Measurements from ENCODE around the gene CAPN14. TPM values are rescaled to one million over a fixed set of nuclear protein-coding genes. Genes with fewer than 3 reads are reported as not detected.
A peak's percentile ranks its signal among the peaks of the same experiment; 100 is the strongest.

The CAPN14 gene
- polyA plus RNA-seq, 3 donors: 0.04 to 0.07 (median 0.06) TPM

DNA sequence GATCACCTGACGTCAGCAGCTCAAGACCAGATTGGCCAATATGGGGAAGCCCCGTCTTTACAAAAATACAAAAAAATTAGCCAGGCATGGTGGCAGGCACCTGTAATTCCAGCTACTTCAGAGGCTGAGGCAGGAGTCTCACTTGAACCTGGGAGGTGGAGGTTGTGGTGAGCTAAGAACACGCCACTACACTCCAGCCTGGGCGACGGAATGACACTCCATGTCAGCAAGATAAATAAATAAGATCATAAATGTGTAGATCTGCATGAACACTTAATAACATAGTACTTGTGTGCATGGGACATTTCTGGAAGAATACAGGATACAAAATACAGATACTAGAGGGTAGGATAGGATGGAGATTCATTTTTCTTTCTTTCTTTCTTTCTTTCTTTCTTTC is 25.7 kb upstream of the CAPN14 start:
- no peak for DNase-seq (ENCODE audit: low read depth in 3 of 3, low spot score in 2 of 3)

DNA sequence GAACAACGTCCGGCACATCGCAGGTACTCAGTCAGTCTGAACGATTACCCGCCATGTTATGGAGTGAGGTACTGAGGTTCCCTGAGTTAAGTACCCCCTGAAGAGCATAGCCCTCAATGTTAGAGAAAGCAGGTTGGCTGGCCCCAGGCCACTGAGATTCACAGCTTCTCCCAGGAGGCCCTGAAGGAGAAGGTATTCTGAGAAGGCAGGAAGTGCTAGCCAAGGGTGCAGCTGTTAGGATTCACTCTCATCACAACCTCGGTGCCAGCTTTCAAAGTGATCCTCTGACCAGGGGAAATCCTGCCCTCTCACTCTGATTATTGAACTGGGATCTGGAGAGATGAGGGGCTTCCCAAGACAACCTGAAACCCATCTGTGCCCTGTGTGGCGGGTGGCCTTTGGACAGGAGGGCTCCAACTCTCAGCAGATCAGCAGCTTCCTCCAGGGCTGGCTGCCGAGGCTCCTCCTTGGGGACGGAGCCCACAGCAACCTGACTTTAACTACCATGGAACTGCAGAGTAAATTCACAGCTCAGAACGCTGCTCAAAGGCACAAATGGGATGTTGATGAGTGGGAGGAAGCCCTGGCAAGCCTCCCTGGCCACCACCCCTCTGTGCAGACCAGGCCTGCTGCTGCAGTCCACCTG is 24.4 kb upstream of the CAPN14 start:
- DNase-seq (ENCODE audit: low read depth in 3 of 3, low spot score in 2 of 3): no peak

DNA sequence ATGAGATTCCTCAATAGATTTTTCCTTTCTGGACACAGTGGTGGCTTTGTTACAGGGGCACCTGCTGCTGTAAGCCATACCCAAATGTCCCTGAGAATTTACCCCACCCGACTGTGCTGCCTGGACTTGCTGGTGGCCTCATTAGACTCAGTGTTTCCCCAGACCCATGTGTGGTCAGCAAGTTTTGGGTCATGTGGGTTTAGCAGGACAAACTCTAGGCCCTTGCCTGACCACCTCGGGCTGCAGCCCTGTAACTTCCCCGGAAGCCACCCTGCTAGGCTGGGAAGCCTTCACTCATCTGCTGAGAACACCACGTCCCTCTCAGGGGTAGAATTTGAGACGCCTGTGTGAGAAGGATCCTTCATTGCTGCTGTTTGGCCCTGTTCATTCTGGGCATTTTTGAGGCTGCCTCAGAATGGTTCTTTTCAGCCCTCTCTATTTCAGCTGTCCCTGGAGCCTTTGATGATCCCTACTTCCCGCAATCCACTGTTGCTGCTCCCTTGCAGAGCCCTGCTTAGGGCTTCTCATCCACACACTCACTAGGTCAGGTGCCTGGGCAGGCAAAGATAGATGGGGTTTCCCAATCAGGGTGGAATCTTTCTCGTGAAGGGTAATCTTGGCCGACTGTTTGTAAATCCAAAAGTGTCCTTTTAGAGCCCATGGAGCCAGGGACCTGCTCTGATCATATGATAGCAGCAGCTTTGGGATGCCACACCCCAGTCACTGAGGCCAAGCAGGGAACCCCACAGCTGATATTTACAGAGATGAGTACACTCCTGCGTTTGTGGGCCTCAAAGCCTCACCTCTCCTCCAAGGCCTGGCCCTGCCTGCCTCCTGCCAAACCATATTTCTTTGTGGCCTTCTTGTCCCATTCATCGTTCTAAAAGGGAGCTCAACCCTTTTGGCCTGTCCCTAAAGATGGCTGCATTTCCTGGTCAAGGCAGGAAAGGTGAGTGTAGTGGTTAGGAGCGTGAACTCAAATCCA is 23.4 kb upstream of the CAPN14 start:
- DNase-seq (ENCODE audit: low read depth in 3 of 3, low spot score in 2 of 3): no peak

DNA sequence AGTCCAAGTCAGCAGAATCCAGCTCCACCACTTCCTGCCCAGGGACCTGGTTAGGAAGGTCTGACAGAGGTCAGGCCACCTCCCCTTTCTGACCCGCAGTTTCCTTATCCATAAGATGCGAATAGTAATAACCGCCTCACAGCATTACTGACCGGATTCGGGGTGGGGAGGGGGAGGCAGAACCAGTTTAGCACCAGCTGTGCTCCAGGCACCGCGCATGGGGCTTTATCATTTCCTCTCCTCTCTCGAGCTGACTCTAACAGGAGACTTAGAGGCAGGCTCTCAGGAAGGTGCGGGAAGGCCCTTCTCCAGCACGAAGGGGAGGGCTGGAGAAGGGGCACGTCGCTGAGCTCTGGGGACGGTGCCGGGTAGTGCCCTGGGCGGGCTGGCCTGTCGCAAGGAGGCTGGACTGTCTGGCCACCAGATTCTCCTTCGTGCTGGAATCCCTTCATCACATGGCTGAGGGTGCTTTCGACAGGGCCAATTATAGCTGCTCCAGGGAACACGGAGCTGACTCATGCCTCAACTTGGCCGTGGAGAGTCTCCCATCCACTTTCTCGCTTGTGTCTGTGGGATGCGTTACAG is 22.4 kb upstream of the CAPN14 start:
- no peak for DNase-seq (ENCODE audit: low read depth in 3 of 3, low spot score in 2 of 3)

DNA sequence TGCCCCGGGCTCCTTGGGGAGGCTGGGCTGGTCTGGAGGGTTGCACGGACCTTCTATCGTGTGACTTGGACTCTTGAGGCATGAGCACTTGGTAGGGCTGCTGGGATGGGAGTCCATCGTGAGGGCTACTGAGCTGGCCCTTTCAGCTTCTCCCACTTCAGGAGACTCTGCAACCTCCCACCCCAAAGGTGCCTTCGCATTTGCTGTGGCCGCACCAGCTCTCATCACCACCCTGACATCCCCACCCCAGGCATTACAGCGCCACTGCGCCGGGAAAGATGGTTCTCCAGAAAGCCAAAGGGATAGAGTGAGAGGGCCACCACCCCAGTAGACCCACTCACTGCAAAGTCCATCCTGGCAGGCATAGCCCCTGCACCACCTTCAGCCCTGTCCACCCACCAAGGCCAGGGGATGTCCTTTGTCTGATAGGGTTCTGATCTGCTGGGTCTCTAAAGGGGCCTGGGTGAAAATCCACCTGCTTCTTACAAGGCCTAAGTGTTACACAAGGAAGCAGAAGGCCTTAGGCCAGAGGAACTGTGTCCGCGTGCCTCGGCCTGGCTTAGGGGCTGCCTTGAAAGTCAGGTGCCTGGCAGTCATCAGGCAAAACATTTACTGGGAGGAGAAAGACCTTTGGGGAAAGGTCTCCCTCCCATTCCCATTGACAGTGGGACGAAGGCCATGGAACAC is 21.7 kb upstream of the CAPN14 start:
- no peak for DNase-seq (ENCODE audit: low read depth in 3 of 3, low spot score in 2 of 3)

DNA sequence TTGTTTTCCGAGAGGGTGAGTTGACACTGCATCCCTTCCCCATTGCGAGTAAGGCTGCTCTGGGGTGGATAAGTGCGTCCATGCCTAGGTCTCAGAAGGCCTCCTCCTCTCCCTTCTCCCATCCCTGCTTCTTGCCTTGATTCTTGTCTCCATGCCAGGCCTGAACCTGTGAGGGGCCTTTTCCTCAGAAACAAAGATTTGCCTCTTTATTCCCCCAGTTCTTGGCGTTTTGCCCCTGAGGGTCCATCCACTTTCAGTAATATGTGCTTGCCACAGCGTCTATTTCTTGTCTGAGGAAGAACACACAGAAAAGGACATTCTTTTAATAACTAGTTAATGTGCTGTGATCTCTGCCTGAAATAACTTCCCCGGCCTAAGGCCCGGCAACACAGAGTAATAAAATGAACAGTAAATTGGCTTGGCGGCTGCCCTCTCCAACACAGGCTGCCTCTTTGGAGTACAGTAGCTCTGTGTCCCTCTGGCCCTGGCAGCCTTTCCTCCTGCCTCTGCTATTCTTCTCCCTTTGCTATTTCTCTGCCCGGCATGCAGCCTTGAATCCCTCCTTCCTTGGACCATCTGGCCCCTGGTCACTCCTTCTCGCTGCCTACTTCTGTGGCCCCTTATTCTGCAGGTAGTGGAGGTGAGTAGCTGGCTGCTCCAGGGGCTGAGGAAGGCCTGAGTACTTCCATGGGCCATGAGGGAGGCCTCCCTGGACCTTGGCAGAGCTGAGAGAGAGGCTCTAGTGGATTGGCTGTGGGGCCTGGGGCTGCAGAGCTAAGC is 21.0 kb upstream of the CAPN14 start:
- no peak for DNase-seq (ENCODE audit: low read depth in 3 of 3, low spot score in 2 of 3)

DNA sequence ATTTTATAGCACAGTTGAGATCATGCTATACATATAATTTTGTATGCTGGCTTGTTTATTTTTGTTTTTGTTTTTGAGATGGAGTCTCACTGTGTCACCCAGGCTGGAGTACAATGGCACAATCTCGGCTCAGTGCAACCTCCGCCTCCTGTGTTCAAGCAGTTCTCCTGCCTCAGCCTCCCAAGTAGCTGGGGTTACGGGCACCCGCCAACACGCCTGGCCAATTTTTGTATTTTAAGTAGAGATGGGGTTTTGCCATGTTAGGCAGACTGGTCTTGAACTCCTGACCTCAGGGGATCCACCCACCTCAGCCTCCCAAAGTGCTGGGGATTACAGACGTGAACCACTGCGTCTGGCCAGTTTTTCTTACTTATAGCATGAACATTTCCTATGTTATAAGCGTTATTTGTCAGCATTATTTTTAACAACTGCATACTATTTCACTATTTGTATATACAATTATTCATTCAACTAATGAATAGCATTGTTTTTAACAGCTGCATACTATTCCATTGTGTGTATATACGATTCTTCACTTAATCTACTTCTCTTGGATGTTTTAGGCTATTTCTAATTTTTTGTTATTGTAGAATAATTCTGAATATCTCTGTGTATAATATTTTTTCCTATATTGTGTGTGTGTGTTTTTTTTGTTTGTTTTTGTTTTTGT is 20.2 kb upstream of the CAPN14 start:
- no peak for DNase-seq (ENCODE audit: low read depth in 3 of 3, low spot score in 2 of 3)

DNA sequence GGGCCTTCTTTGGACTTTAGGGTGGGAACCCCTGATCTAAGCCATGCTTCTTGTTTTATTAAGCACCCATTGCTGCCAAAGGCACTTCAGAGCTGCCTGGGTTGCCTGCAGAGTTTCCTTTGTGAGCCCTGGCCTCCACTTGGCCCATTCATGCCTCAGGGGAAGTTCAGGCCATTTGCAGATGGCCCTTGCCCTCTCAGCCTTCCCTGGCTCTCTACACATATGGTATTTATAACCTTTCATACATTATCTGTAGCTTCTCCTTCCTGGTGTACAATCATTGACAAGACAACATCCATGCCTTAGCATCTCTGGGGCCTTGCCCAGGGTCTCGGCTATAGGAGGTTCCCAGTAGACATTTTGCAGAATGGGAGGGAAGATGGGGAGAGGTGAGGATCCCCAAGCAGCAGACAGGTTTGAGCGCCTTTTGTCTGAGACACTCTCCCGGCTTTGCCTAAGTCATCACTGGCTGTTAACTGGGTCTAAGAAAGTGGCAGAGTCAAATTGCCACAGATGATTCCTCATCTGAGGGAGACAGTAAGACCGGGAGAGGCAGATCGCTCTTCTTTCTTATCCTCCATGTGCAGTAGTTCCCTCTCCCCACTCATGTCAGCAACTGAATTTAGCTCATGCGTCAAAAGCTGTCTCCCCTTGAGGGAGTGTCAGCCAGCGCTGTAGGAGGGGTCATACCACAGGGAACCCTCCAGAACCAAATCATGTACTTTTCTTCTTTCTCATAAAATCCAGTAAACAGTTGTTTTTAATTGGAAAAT is 19.3 kb upstream of the CAPN14 start:
- no peak for DNase-seq (ENCODE audit: low read depth in 3 of 3, low spot score in 2 of 3)

DNA sequence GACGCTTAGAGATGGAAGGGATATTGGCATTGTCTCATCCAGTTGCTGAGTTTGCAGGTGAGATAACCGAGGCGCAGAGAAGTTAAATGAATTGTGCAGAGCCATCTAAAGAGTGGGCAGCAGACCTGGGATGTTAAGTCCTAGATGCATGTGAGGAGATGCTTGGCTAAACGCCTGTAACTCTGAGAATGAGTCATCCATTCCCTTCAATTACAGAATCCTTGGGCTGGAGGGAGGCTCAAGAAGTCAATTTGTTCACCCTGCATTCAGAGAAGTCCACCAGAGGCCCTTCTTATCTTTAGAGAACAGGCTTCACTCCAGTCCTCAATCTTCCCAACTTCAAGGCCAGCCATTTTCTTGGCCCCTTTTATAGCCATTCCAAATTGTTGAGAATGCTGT is 18.2 kb upstream of the CAPN14 start:
- no peak for DNase-seq (ENCODE audit: low read depth in 3 of 3, low spot score in 2 of 3)

DNA sequence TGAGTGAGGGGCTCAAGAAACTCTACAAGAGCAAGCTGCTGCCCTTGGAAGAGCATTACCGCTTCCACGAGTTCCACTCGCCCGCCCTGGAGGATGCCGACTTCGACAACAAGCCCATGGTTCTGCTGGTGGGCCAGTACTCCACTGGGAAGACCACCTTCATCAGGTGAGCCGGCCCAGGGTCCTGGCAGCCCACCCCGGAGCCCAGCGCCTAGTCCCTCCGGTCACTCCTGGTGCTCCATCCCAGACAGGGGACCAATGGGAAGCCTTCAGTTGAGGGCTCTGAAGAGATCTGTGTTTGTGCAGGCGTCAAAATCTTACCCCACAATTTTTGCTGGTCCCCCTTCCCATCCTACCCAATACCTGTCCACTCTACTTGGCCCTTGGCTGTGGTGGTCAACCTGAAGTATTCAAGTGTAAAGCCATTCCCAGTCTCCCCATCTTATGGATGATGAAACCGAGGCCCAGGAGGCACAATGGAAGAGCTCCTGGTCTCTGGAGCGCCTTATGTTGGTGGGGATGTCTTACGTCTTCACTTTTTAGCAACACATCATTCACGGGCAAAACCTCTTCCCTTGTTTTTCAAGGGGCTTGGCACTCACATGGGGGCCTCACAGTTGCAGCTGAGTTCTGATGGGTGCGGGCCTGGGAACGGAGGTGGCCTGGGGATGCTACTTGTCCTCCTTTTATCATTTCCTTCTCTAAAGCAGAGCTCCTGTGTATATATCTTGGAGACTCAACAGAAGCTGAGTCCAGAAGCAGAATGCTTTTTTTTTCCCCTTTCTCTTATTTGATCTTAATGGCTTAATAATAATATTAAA is 17.6 kb upstream of the CAPN14 start:
- no peak for DNase-seq (ENCODE audit: low read depth in 3 of 3, low spot score in 2 of 3)

DNA sequence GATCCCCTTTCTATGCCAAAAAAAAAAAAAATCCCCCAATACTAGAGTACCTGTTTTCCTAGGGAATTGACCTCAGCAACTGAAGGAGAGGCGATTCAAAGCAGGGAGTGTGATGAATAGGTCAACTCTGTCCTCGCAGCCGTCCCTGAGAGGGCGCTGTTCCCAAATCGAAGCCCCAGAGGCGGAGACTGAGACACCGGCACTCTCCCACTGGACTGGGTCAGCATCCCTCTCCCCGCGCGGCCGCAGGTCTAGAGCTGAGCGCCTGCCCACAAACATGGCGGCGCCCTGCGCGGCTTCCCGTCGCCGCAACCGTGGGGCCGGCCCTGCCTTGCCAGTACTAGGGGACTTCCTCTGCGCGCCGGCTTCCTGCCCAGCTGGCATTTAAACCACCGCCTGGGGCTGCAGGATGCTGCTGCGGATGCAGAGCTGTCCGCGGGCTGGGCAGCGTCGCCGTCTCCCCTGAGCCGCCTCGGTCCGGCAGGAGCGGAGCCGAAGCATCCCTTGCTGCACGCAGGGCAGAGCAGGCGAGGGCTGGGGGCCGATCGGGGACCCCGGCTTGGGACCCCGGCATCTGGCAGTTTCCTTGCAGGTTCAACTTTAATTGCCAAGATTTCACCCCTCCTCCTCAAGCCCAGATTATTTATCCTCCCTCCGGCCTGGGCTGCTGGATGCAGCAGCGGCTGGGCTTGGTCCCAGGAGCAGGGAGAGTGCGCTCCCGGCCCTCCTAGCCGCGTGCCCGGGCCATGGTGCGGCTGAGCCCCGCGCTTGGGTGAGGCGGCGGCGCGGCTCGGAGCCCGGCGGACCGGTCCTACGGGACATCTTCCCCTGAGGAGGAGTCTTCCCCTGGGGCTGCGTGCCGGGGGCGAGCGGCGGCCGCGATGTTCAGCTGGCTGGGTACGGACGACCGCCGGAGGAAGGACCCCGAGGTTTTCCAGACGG is 16.7 kb upstream of the CAPN14 start, which contains the start of gene EHD3:
Gene EHD3 (plus strand): TSS at position 412 of the 942 bp plus-strand sequence. CDS start 470 bp downstream, at position 882.
- peak; percentile 66 to 83 (median 68) for DNase-seq (ENCODE audit: low read depth in 3 of 3, low spot score in 2 of 3)

DNA sequence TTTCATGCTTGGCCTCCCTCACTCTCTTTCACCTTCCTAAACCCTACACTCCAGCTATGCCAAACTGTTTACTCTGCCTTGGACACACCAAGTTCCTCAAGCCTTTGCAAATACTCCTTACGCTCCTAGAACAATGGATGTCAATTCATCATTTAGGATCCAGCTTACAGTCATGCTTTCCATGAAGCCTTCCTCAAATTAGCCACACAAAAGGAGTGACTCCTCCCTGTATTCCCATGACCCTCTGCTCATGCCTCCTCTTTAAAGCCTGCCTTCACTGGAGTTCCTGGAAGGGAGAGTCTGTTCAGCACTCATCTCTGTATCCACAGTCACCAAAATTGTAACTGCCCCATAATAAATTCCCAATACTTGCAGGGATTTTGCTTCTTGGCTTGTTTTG is 15.9 kb upstream of the CAPN14 start:
- DNase-seq (ENCODE audit: low read depth in 3 of 3, low spot score in 2 of 3): no peak

DNA sequence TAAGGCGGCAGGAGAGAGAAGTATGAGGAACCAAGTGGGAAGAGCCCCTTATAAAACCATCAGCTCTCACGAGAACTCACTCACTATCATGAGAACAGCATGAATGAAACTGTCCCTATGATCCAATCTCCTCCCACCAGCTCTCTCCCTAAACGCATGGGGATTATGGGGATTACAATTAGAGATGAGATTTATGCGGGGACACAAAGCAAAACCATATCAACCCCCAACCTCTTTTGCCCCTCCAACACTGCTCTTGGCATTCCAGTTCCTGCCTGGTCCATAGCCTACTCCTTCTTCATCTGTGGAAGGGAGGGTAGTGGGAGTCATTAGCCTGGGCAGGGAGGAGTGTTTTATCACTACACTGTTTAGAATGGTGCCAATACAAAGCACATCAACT is 15.3 kb upstream of the CAPN14 start:
- no peak for DNase-seq (ENCODE audit: low read depth in 3 of 3, low spot score in 2 of 3)

DNA sequence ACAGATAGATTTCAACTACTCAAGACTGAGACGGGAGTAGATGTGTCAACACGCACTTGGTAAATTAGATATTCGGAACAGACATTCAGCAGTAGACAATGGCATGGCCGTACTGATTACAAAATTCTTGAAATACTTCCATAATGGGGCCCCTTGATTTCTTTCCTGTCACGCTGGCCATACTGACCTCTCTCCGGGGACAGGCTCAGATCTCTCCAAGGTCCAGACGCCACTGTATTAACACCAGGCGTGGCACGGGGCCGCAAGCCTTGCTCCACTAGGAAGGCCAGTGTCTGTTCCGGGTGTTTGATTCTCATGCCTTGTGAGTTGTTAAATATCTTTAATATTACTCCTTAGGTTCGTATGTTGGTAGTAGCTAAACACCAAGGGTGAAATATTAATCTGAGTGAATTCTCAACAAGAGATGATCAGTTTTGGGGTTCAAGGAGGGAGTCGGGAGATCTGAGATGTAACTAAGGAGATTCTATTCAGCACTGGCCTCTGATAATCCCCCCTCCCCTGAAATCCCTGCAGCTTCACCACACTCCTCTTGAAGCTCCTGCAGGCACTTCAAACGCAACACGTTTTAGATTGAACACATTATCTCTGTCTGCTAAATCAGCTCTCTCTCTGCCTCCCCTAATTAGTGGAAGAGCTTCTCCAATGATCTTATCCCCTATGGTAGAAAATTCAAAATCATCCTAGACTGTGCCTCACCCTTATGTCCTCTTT is 14.4 kb upstream of the CAPN14 start:
- DNase-seq (ENCODE audit: low read depth in 3 of 3, low spot score in 2 of 3): no peak

DNA sequence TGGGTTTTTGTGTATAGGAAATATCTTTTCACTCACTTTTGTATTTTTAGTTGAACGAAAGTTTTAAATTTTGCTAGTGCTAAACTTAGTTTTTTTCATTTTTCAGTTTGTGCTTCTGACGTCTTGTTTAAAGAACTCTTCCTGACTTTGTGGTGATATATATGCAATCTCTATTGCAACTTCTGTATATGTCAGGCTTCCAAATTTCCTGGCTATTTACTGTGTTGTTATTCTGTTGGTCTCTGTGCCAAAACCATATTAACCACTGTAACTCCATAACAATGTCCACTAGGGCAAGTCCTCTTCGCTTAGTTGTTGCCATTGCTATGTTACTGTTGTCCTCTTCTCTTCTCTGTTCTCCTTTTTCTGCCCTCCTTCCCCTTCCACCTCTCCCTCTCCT is 13.4 kb upstream of the CAPN14 start:
- DNase-seq (ENCODE audit: low read depth in 3 of 3, low spot score in 2 of 3): no peak

DNA sequence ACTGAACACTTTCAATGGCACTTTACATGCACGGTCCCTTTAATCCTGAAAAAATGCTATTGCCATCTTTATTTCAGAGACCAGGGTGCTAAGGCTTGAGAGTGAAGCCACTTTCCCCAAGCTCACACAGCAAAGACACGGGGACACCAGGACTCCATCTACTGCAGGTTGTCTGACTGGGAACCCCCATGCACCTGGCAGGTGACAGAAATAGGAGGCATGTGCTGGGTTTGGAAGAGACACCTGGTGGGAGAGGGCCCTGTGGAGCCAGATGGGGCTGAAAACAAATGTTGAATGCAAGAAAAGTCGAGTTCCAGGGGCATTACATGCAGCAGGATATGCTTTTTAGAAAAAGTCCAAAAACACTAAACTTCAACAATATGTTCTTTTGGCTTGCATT is 11.4 kb upstream of the CAPN14 start:
- no peak for DNase-seq (ENCODE audit: low read depth in 3 of 3, low spot score in 2 of 3)
